ENCODE data around the gene SHOX.

SHOX gene

DNA sequence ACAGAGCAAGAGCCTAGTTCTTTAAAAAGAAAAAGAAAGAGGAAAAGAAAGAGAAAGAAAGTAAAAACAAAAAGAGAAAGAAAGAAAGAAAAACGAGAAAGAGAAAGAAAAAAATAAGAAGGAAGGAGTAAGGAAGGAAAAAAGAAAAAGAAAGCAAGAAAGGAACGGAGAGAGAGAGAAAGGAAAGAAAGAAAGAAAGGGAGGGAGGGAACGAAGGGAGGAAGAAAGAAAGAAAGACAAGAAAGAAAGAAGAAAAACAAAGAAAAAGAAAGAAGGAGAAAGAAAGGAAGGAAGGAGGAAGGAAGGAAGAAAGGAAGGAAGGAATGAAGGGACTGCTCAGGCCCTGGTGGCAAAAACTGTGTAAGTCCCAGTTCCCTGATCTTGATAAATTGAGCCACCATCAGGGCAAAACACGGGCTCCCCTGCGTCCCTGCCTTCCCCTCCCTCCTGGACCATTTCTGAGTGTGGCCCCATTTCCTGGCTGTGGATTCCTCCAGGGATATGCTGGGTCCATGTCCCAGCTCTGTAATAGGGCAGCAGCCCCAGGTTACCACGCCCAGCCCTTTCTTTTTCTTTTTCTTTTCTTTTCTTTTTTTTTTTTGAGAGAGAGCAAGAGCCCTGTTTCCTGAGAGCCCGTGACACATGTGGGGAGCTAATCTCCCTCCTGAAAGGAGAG is 44.8 kb downstream of the SHOX start:
- DNase-seq, result no peak

GRCh38 chrX:675955-676295 is 45.3 kb downstream of the SHOX start:
- no peak for DNase-seq

GRCh38 chrX:677376-677775 is 46.8 kb downstream of the SHOX start:
- DNase-seq, result no peak

DNA sequence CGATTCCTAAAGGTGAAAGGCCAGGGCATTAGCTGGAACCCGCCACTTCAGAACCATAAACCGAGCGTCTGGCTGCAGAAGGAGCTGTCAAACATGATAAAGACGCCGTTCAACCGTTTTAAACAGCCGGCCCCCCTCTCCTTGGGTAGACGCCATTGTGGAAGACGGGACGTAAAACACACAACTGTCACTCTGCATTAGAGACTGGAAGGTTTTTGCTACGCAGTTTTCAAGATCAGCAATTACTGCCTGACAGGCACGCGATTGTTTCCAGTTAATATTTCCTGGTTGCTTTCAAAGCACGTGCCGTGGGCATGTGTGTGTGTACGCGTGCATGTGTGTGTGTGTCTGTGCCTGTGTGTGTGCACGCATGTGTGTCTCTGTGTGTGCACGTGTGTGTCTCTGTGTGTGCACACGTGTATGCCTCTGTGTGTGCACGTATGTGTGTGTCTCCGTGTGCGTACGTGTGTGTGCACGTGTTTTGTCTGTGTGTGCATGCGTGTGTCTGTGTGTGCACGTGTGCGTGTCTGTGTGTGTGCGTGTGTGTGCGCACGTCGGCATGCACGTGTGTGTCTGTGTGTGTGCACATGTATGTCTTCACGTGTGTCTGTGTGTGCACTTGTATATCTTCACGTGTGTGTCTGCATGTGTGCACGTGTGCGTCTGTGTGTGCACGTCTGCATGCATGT is 48.8 kb downstream of the SHOX start:
- DNase-seq, result no peak

GRCh38 chrX:680062-680461 is 49.5 kb downstream of the SHOX start:
- no peak for DNase-seq

DNA sequence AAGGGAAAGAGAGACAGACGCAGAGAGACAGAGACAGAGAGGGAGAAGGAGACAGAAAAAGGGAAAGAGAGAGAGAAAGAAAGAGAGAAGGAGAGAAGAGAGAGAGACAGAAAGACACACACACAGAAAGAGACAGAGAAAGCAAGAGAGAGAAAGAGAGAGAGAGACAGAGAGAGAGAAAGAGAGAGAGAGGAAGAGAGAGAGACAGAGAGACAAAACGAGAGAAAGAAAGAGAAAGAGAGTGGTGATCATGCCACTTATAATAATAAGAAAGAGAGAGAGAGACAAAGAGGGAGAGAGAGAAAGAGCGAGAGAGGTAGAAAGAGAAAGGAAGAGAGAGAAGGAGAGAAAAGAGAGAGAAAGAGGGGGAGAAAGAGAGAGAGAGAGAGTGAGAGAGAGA is 51.4 kb downstream of the SHOX start:
- no peak for DNase-seq

DNA sequence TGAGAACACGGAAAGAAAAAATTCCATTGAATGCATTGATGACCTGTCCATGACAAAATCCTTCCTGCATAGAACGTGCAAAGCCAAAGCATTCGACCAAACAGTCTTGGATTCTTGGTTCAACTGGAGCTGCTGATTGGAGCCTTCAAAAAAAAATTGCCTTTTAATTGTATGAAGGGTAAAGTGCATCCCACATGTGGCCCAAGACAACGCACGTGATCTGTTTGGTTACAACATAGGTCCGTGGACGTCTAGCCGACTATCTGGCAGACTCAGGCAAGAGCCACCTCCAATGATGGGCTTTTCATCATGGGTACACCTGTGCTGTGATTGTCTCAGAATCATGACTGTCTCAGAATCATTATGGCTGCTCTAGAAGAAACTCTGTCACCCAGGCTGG is 52.3 kb downstream of the SHOX start:
- no peak for DNase-seq

GRCh38 chrX:683576-683975 is 53.0 kb downstream of the SHOX start:
- no peak for DNase-seq

DNA sequence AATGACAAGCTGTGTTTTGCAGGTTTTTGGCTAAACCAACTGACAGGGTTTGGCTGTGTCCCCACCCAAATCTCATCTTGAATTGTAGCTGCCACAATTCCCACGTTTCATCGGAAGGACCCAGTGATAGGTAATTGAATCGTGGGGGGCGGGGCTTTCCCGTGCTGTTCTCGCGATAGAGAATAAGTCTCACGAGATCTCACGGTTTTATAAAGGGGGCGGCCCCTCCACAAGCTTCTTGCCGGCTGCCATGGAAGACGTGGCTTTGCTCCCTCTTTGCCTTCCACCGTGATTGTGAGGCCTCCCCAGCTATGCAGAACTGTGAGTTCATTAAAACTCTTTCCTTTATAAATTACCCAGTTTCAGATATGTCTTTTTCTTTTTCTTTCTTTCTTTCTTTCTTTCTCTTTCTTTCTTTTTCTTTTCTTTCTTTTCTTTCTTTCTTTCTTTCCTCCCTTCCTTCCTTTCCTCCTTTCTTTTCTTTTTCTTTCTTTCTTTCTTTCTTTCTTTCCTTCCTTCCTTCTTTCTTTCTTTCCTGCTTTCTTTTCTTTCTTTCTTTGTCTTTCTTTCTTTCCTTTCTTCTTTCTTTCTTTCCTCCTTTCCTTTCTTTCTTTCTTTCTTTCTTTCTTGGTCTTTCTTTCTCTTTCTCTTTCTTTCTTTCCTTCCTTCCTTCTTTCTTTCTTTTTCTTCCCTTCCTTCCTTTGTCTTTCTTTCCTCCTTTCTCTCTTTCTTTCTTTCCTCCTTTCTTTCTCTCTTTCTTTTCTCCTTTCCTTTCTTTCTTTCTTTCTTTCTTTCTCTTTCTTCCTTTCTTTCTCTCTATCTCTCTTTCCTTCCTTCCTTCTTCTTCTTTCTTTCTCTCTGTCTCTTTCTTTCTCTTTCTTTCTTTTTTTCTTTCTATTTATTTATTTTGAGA is 54.8 kb downstream of the SHOX start:
- DNase-seq, result no peak

GRCh38 chrX:689983-690382 is 59.4 kb downstream of the SHOX start:
- no peak for DNase-seq

- DNase-seq, result no peak
Measured at GRCh38 chrX:694800-695199, 64.2 kb downstream of the SHOX start.

DNA sequence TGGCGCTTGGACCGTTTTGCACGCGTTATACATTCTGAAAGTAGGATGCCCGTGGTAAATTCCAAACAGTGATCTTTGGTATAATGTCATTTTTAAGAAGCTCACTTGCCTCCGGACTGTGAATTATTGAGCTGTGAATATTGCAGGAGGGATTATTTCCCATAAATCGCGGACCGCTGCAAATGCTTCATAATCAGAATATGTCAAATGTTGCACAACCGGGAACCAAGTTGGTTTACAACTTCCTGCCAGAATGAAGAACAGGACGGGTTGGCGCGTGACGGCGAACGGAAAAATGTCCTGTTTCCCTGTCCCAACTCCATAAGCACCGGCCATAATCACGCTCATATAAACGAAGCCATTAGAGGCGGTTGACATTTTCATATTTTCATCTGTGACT is 67.6 kb downstream of the SHOX start:
- DNase-seq, result no peak

GRCh38 chrX:700936-701335 is 70.3 kb downstream of the SHOX start:
- no peak for DNase-seq

DNA sequence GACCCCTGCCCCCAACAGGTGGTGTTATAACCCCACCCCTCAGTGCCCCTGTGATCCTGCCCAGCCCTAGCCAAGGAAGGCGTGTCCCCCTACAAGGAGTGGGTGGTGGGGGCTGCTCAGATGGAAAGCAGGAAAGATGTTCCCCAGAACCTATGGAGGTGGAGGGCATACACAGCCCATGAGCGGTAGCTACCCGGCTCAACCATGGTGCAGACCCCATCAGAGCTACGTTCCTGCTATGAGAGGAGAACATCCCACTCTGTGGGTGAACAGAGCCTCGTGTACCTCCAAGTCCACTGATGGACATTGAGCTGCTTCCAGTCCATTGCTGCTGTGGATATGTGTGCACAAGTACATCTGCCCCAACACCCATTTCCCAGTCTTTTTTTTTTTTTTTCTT is 71.1 kb downstream of the SHOX start:
- no peak for DNase-seq

- DNase-seq, result no peak
Measured at GRCh38 chrX:703466-703865, 72.9 kb downstream of the SHOX start.

- DNase-seq, result no peak
Measured at GRCh38 chrX:703866-704265, 73.3 kb downstream of the SHOX start.

Measured in stimulated activated CD4-positive, alpha-beta T cell treated with anti-CD3 and anti-CD28 coated beads, Interleukin-2, amount 100 ng/mL, for 24 hours (primary cell).